Astrocyte (in vitro differentiated cells and primary cell): ENCODE data around the gene NKAIN4. TPM values are rescaled to one million over a fixed set of nuclear protein-coding genes. Genes with fewer than 3 reads are reported as not detected.

Experiments used
- DNase-seq: peaks from one replicate; pipeline ENCODE4 v3.0.0-alpha.2; 2010; ENCODE audit warnings: low read depth
- FAIRE-seq: peaks from 2 replicates; lab custom pipeline; 2011; peaks lifted over from hg19 to GRCh38; lab: Jason Lieb, UNC
- H2AFZ ChIP-seq: 2 replicates; pipeline ENCODE4 v1.6.0; 2012; ENCODE audit warnings: low read depth, low read length, inconsistent platforms
- H3K27ac ChIP-seq: 2 replicates; pipeline ENCODE4 v1.5.1; 2011; ENCODE audit warnings: low read depth, low read length, inconsistent platforms
- H3K27me3 ChIP-seq: 2 replicates; pipeline ENCODE4 v1.6.0; 2011; ENCODE audit warnings: low read length, inconsistent platforms; ENCODE audit not compliant: insufficient read depth
- H3K36me3 ChIP-seq: 2 replicates; pipeline ENCODE4 v1.5.1; 2011; ENCODE audit warnings: low read length, inconsistent platforms; ENCODE audit not compliant: insufficient read depth
- H3K4me1 ChIP-seq: 2 replicates; pipeline ENCODE4 v1.5.1; 2011; ENCODE audit warnings: low read length, inconsistent platforms; ENCODE audit not compliant: insufficient read depth
- H3K4me2 ChIP-seq: 2 replicates; pipeline ENCODE4 v1.6.0; 2012; ENCODE audit warnings: low read length, inconsistent platforms
- H3K4me3 ChIP-seq: 2 replicates; pipeline ENCODE4 v1.5.1; 2011; ENCODE audit warnings: low read depth, mild to moderate bottlenecking, low read length, inconsistent platforms; ENCODE audit not compliant: insufficient read depth
- H3K79me2 ChIP-seq: 2 replicates; pipeline ENCODE4 v1.6.0; 2012; ENCODE audit warnings: mild to moderate bottlenecking, low read length, inconsistent platforms; ENCODE audit not compliant: insufficient read depth
- H3K9ac ChIP-seq: 2 replicates; pipeline ENCODE4 v1.6.0; 2012; ENCODE audit warnings: mild to moderate bottlenecking, low read length, inconsistent platforms
- H3K9me3 ChIP-seq: 2 replicates; pipeline ENCODE4 v1.5.1; 2012; ENCODE audit warnings: low read depth, mild to moderate bottlenecking, low read length, inconsistent platforms; ENCODE audit not compliant: insufficient read depth
- H4K20me1 ChIP-seq: 2 replicates; pipeline ENCODE4 v1.6.0; 2012; ENCODE audit warnings: low read length, inconsistent platforms; ENCODE audit not compliant: insufficient read depth
- H3K27ac Mint-ChIP-seq: one replicate; pipeline ENCODE4 v1.8.0; 2021; ENCODE audit warnings: mild to moderate bottlenecking, mixed read lengths; ENCODE audit not compliant: unreplicated experiment
- H3K27me3 Mint-ChIP-seq: one replicate; pipeline ENCODE4 v1.8.0; 2021; ENCODE audit warnings: low read depth, mixed read lengths; ENCODE audit not compliant: unreplicated experiment
- H3K36me3 Mint-ChIP-seq: one replicate; pipeline ENCODE4 v1.8.0; 2021; ENCODE audit warnings: low read depth, mixed read lengths; ENCODE audit not compliant: unreplicated experiment
- H3K4me1 Mint-ChIP-seq: one replicate; pipeline ENCODE4 v1.8.0; 2021; ENCODE audit warnings: low read depth, mixed read lengths; ENCODE audit not compliant: unreplicated experiment
- H3K4me3 Mint-ChIP-seq: one replicate; pipeline ENCODE4 v1.8.0; 2021; ENCODE audit warnings: mild to moderate bottlenecking, moderate library complexity, mixed read lengths; ENCODE audit not compliant: unreplicated experiment
- H3K9me3 Mint-ChIP-seq: one replicate; pipeline ENCODE4 v1.8.0; 2021; ENCODE audit warnings: mild to moderate bottlenecking, mixed read lengths; ENCODE audit not compliant: unreplicated experiment
- CTCF ChIP-seq: IDR thresholded peaks from 2 replicates; pipeline ENCODE4 v1.5.1; 2011; ENCODE audit warnings: low read depth, mild to moderate bottlenecking, inconsistent platforms, low read length, moderate library complexity; ENCODE audit not compliant: insufficient read depth
- EZH2 ChIP-seq: IDR thresholded peaks from 2 replicates; pipeline ENCODE4 v1.6.1; 2012; ENCODE audit warnings: mild to moderate bottlenecking, low read length, inconsistent platforms; ENCODE audit not compliant: insufficient read depth
- total RNA-seq: library from RNA; stranded (reverse); gene quantifications from 2 replicates; pipeline ENCODE4 v1.2.1, GENCODE V29; 2021

Gene NKAIN4
- total RNA-seq, 1 donor from 2014 or later, result 162 TPM

GRCh38 chr20:63295018-63295417 lies 40.8 kb upstream of the NKAIN4 start:
- DNase-seq (no peak), FAIRE-seq (no peak)
- Histone ChIP-seq H3K79me2 (no peaks in the 10 kb centered on the region), H3K4me2 (no peak overlapping the region), H3K27ac (no peak overlapping the region), H3K9me3 (no peaks in the 10 kb centered on the region), H3K9ac (no peak overlapping the region), H3K4me1 (no peaks in the 10 kb centered on the region), H4K20me1 (peaks cover 25% of the 10 kb centered on the region), H2AFZ (no peak overlapping the region), H3K27me3 (peaks cover 25% of the 10 kb centered on the region), H3K4me3 (no peak overlapping the region), H3K36me3 (no peaks in the 10 kb centered on the region)
- Mint-ChIP-seq H3K9me3 (no peaks in the 10 kb centered on the region), H3K36me3 (peaks cover 9% of the 10 kb centered on the region), H3K27ac (no peak overlapping the region), H3K27me3 (peaks cover 10% of the 10 kb centered on the region), H3K4me3 (no peak overlapping the region), H3K4me1 (peaks cover 5% of the 10 kb centered on the region)
- no peak for TF ChIP-seq CTCF
- TF ChIP-seq EZH2, result no peak

GRCh38 chr20:63294536-63294900 lies 40.3 kb upstream of the NKAIN4 start:
- Mint-ChIP-seq H3K4me1 (peaks cover 5% of the 10 kb centered on the region), H3K9me3 (no peaks in the 10 kb centered on the region), H3K27ac (no peak overlapping the region), H3K27me3 (peaks cover 10% of the 10 kb centered on the region), H3K36me3 (peaks cover 9% of the 10 kb centered on the region), H3K4me3 (no peak overlapping the region)
- no peak overlapping the region for H2AFZ ChIP-seq
- H3K36me3 ChIP-seq, result no peaks in the 10 kb centered on the region
- DNase-seq (no peak), FAIRE-seq (no peak)
- H3K4me3 ChIP-seq, result no peak overlapping the region
- no peaks in the 10 kb centered on the region for H3K9me3 ChIP-seq
- no peak overlapping the region for H3K4me2 ChIP-seq
- H3K27ac ChIP-seq, result no peak overlapping the region
- H3K27me3 ChIP-seq, result peaks cover 25% of the 10 kb centered on the region
- TF ChIP-seq EZH2 (no peak), CTCF (no peak)
- H3K9ac ChIP-seq, result no peak overlapping the region
- H4K20me1 ChIP-seq, result peaks cover 30% of the 10 kb centered on the region
- no peaks in the 10 kb centered on the region for H3K4me1 ChIP-seq
- no peaks in the 10 kb centered on the region for H3K79me2 ChIP-seq

GRCh38 chr20:63293871-63294535 lies 39.7 kb upstream of the NKAIN4 start:
- TF ChIP-seq CTCF (no peak), EZH2 (no peak)
- Mint-ChIP-seq H3K27me3 (peaks cover 4% of the 10 kb centered on the region), H3K9me3 (no peaks in the 10 kb centered on the region)

More at GRCh38 chr20:63293871-63294535, 39.7 kb upstream of the NKAIN4 start:
- Histone ChIP-seq H3K27ac (no peak overlapping the region), H3K4me1 (no peaks in the 10 kb centered on the region), H3K4me3 (no peak overlapping the region), H3K27me3 (peaks cover 21% of the 10 kb centered on the region), H4K20me1 (peaks cover 35% of the 10 kb centered on the region), H2AFZ (no peak overlapping the region), H3K79me2 (no peaks in the 10 kb centered on the region), H3K9me3 (no peaks in the 10 kb centered on the region), H3K36me3 (no peaks in the 10 kb centered on the region), H3K9ac (no peak overlapping the region), H3K4me2 (no peak overlapping the region)
- H3K4me1 Mint-ChIP-seq, result peaks cover 5% of the 10 kb centered on the region
- peaks cover 4% of the 10 kb centered on the region for H3K36me3 Mint-ChIP-seq
- no peak for DNase-seq
- H3K27ac Mint-ChIP-seq, result no peak overlapping the region
- no peak overlapping the region for H3K4me3 Mint-ChIP-seq
- no peak for FAIRE-seq
